Measurements from ENCODE around the gene LRRIQ4. TPM values are rescaled to one million over a fixed set of nuclear protein-coding genes. Genes with fewer than 3 reads are reported as not detected.

The LRRIQ4 gene
- total and polyA plus RNA-seq, 4 donors: 0.09 TPM; not detected in 3

GRCh38 chr3:169838511-169839030, 25.9 kb downstream of the LRRIQ4 start:
- H3K27ac ChIP-seq (ENCODE audit: low read depth in 1 of 2, low read length in 2 of 2): no peak overlapping the region
- H3K36me3 ChIP-seq (ENCODE audit: control insufficient read depth in 4 of 4, insufficient read depth in 3 of 4, low read depth in 1 of 4, low read length in 3 of 4): no peaks in the 10 kb centered on the region
- no peak overlapping the region for H3K9ac ChIP-seq (ENCODE audit: low read depth in 1 of 2, low read length in 2 of 2)
- H3K4me1 ChIP-seq (ENCODE audit: control insufficient read depth in 4 of 4, insufficient read depth in 4 of 4, low read length in 3 of 4): no peaks in the 10 kb centered on the region
- 99% methylated on average over 1 of the region's 1 CpG for WGBS
- no peak for DNase-seq (ENCODE audit: low spot score)
- H3K27me3 ChIP-seq (ENCODE audit: control insufficient read depth in 4 of 4, insufficient read depth in 4 of 4, low read length in 3 of 4): no peaks in the 10 kb centered on the region
- no peaks in the 10 kb centered on the region for H3K9me3 ChIP-seq (ENCODE audit: control insufficient read depth in 4 of 4, low read length in 3 of 4)
- H3K4me3 ChIP-seq (ENCODE audit: low read depth in 1 of 3, low read length in 3 of 3): no peak overlapping the region
- TF ChIP-seq NR2F2 (IDR thresholded peaks at IDR 0.05): no peak
- no peak for TF ChIP-seq JUND (IDR thresholded peaks at IDR 0.05)
- no peak for TF ChIP-seq YY1 (IDR thresholded peaks at IDR 0.05)
- no peak for TF ChIP-seq TAF1 (conservative IDR thresholded peaks at IDR 0.05)
- TF ChIP-seq ZBTB33 (IDR thresholded peaks at IDR 0.05): no peak
- TF ChIP-seq CTCF (IDR thresholded peaks at IDR 0.05; ENCODE audit: low read depth, low read length, missing input control): no peak
- no peak for TF ChIP-seq GABPA (IDR thresholded peaks at IDR 0.05 in 1 of 2, conservative IDR thresholded peaks at IDR 0.05 in 1 of 2)
- TF ChIP-seq HNF4G (IDR thresholded peaks at IDR 0.05): no peak
- no peak for TF ChIP-seq RAD21 (IDR thresholded peaks at IDR 0.05)
- no peak for TF ChIP-seq SP1 (IDR thresholded peaks at IDR 0.05)
- TF ChIP-seq FOXA1 (IDR thresholded peaks at IDR 0.05): no peak
- TF ChIP-seq RXRA (IDR thresholded peaks at IDR 0.05): no peak
- TF ChIP-seq MAX (IDR thresholded peaks at IDR 0.05): no peak
- TF ChIP-seq FOXA2 (IDR thresholded peaks at IDR 0.05): no peak

GRCh38 chr3:169841171-169841570, 28.5 kb downstream of the LRRIQ4 start:
- H3K36me3 ChIP-seq (ENCODE audit: control insufficient read depth in 4 of 4, insufficient read depth in 3 of 4, low read depth in 1 of 4, low read length in 3 of 4): no peaks in the 10 kb centered on the region
- WGBS: 77% methylated on average over 4 of the region's 4 CpGs
- no peak for TF ChIP-seq RAD21 (IDR thresholded peaks at IDR 0.05)
- no peak for TF ChIP-seq REST (IDR thresholded peaks at IDR 0.05)
- no peak for TF ChIP-seq TAF1 (conservative IDR thresholded peaks at IDR 0.05)
- no peak for TF ChIP-seq RXRA (IDR thresholded peaks at IDR 0.05)
- no peak for TF ChIP-seq NR2F2 (IDR thresholded peaks at IDR 0.05)
- TF ChIP-seq GABPA (IDR thresholded peaks at IDR 0.05 in 1 of 2, conservative IDR thresholded peaks at IDR 0.05 in 1 of 2): no peak
- no peak for TF ChIP-seq CTCF (IDR thresholded peaks at IDR 0.05; ENCODE audit: low read depth, low read length, missing input control)
- no peak overlapping the region for H3K27ac ChIP-seq (ENCODE audit: low read depth in 1 of 2, low read length in 2 of 2)
- no peaks in the 10 kb centered on the region for H3K4me1 ChIP-seq (ENCODE audit: control insufficient read depth in 4 of 4, insufficient read depth in 4 of 4, low read length in 3 of 4)
- H3K27me3 ChIP-seq (ENCODE audit: control insufficient read depth in 4 of 4, insufficient read depth in 4 of 4, low read length in 3 of 4): no peaks in the 10 kb centered on the region
- H3K9me3 ChIP-seq (ENCODE audit: control insufficient read depth in 4 of 4, low read length in 3 of 4): no peaks in the 10 kb centered on the region
- no peak overlapping the region for H3K4me3 ChIP-seq (ENCODE audit: low read depth in 1 of 3, low read length in 3 of 3)
- no peak for DNase-seq (ENCODE audit: low spot score)
- no peak overlapping the region for H3K9ac ChIP-seq (ENCODE audit: low read depth in 1 of 2, low read length in 2 of 2)

Data from liver (tissue), 9 donors.